ENCODE data around the gene DNAJC13.
"Not testable (repeated sequence)": the region's sequence is repeated elsewhere in the genome, so short reads cannot be mapped to it uniquely, and the experiment has no call there.

Gene DNAJC13

DNA sequence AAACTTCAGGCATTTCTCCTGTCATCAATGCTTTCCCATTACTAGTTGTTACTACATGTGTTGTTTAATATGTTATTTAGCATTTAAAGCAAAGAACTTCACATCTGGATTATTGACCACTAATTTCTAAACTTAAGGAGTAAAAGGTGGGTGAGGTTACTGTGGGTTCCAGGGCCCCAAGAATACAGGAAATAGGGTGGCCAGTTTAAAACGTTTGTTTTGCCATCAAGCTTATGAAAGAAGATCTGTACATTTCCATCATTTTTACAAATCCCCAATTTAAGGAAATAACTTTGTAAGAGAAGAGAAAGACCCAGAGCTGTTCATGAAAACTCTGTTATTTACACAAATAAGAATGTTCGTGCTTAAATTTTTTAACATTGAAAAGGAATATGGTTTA is 125.3 kb downstream of the DNAJC13 start:
- no peak for DNase-seq (ENCODE audit: extremely low read depth in 1 of 2, low read depth in 1 of 2)

GRCh38 chr3:132543011-132543739 is 125.9 kb downstream of the DNAJC13 start:
- no peak for DNase-seq (ENCODE audit: extremely low read depth in 1 of 2, low read depth in 1 of 2)

DNA sequence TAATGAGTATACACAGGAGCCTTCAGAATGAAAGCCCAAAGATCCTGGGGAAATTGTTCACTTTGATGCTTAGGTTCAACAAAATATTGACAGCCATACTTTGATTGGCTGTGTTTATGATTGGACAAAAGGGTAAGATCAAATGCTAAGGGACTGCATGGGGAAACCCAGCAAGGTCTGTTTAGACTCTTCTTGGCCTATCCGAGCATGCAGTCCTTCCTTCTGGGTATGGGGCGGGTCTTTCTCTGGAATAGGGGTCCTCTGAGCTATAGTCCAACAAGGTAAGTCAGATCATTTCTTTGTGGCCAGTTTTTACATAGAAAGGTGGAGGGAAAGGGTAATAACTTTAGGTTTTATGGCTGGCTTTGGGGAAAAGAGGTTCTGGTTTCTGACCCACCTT is 126.8 kb downstream of the DNAJC13 start:
- no peak for DNase-seq (ENCODE audit: extremely low read depth in 1 of 2, low read depth in 1 of 2)

GRCh38 chr3:132545471-132545870 is 128.2 kb downstream of the DNAJC13 start:
- DNase-seq (ENCODE audit: extremely low read depth in 1 of 2, low read depth in 1 of 2): no peak

- DNase-seq (ENCODE audit: extremely low read depth in 1 of 2, low read depth in 1 of 2): no peak
These were observed 131.9 kb downstream of the DNAJC13 start for GRCh38 chr3:132549169-132549568.

GRCh38 chr3:132549890-132550578 is 132.7 kb downstream of the DNAJC13 start:
- no peak for DNase-seq (ENCODE audit: extremely low read depth in 1 of 2, low read depth in 1 of 2)

- DNase-seq (ENCODE audit: extremely low read depth in 1 of 2, low read depth in 1 of 2): no peak
These were observed 133.4 kb downstream of the DNAJC13 start for GRCh38 chr3:132550579-132551305.

DNA sequence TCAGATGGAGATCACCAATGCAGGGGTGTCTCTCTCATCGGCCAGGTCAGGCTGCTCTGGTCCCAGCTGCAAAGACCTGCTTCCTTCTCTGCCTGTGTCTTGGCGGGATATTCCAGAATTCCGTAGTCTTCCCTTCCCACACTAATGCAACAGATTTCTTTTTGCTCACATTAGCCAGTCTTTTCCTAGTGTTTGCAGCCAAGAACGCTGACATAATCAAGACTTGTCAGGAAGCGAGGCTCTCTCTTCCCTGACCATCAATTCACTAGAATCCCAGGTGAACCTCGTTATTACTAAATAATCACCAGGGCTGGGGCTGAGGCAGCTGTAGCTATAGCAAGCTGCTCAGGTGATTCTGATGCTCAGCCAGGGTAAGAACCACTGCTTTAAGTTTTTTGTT is 136.5 kb downstream of the DNAJC13 start:
- no peak for DNase-seq (ENCODE audit: extremely low read depth in 1 of 2, low read depth in 1 of 2)

DNA sequence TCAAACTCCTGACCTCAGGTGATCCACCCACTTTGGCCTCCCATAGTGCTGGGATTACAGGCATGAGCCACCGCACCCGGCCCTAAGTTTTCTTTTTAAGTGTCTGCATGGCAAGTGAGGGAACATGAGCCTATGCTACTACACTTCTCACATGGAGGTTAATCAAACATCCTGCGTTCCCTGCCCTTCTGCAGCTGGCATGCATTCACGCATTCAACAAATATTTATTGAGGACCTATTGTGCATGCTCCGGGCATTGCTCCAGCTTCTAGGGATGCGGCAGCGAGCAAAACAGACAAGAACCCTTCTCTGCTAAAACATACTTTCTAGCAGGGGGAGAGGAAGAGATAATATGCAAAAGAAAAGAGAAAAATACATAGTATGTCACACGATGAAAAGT is 137.1 kb downstream of the DNAJC13 start:
- no peak for DNase-seq (ENCODE audit: extremely low read depth in 1 of 2, low read depth in 1 of 2)

GRCh38 chr3:132555306-132556035 is 138.2 kb downstream of the DNAJC13 start:
- no peak for DNase-seq (ENCODE audit: extremely low read depth in 1 of 2, low read depth in 1 of 2)

GRCh38 chr3:132556036-132556386 is 138.7 kb downstream of the DNAJC13 start:
- not testable (repeated sequence) for DNase-seq (ENCODE audit: extremely low read depth in 1 of 2, low read depth in 1 of 2)

- no peak for DNase-seq (ENCODE audit: extremely low read depth in 1 of 2, low read depth in 1 of 2)
These were observed 139.3 kb downstream of the DNAJC13 start for GRCh38 chr3:132556508-132557159.

GRCh38 chr3:132561003-132561402 is 143.7 kb downstream of the DNAJC13 start:
- DNase-seq (ENCODE audit: extremely low read depth in 1 of 2, low read depth in 1 of 2): no peak

- DNase-seq (ENCODE audit: extremely low read depth in 1 of 2, low read depth in 1 of 2): no peak
These were observed 146.2 kb downstream of the DNAJC13 start for GRCh38 chr3:132563420-132564069.

GRCh38 chr3:132564070-132564465 is 146.8 kb downstream of the DNAJC13 start:
- no peak for DNase-seq (ENCODE audit: extremely low read depth in 1 of 2, low read depth in 1 of 2)

GRCh38 chr3:132568422-132568821 is 151.1 kb downstream of the DNAJC13 start:
- DNase-seq (ENCODE audit: extremely low read depth in 1 of 2, low read depth in 1 of 2): no peak

GRCh38 chr3:132569153-132569552 is 151.9 kb downstream of the DNAJC13 start:
- no peak for DNase-seq (ENCODE audit: extremely low read depth in 1 of 2, low read depth in 1 of 2)

- no peak for DNase-seq (ENCODE audit: extremely low read depth in 1 of 2, low read depth in 1 of 2)
These were observed 152.3 kb downstream of the DNAJC13 start for GRCh38 chr3:132569580-132569979.

DNA sequence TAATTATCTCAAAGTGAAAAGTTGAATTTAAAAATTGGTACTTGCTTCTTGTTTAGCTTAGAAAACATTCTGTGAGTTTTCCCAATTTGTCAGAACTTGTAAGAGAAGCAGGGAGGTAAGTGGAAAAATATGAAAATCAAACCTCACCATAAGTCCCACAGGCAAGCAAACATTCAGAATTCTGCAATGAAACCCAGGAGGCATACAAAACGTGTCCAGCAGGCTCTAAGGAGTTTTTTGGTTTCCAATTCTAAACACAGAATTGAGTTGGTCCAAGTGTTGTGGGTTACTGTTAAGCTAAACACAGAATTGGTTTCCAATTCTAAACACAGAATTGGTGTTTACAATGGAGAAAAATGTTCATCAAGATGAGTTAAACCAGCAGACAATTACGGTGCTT is 152.7 kb downstream of the DNAJC13 start:
- no peak for DNase-seq (ENCODE audit: extremely low read depth in 1 of 2, low read depth in 1 of 2)

DNA sequence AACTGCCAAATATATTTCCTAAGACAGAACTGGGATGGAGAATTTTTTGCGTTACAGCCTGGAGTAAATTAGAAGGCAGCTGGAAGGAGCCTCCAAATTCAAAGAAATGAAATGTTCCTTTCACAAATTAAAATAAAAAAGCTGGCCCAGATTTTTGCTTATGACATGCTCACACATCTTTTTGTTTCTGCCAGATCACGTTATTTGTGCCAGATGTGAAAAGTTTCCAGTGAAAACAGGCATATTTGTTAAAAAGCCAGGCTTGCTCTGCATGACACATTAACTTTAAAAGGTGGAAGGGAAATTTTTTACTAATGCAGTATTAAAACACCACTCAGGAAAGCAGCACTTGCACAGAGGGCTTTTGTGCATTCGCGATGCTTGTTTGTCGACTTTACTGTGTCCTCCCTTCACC is 156.5 kb downstream of the DNAJC13 start:
- no peak for DNase-seq (ENCODE audit: extremely low read depth in 1 of 2, low read depth in 1 of 2)
